ENCODE results near the gene AGBL3.
A peak's percentile ranks its signal among the peaks of the same experiment; 100 is the strongest.

AGBL3 gene

DNA sequence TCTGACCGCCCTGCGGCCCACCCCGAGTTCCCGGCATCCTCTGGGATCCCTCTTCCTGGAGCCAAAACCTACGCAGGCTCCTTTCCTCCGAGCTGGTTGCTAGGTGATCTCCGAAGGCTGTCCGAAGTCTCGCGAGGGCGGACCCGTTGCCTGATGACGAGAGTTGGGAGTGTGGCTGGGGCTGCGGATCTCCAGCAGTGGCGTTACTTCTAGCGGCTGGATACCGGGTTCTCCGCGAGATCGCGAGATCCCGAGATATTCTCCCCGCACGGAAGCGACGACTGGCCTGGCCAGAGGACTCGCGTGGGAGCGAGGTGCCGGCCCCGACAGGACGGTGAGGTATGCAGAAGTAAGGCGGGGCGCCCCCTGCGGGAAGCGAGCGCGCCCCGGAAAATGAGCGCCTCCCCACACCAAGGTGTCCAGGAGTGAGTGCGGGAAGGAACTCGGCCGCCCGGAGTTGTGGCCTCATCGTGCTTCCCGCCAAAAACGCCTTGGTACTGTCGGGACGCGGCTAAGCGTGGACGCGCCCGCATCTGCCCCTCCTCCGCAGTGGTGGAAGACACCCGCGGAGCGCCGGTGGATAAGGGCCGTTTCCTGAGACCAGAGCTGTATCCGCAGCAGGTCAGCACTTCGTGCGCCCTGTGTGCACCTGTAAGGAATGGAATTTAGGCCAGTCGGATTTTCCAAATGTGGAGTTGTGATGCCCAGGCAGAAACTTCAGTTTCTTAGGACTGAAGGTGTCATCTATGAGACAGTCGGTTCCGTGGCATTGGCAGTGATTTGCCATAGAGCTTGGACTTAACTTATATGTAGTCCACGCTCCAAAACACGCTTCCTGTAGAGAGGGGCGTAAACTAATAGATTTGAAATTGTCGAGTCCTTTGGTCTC, at the start of gene AGBL3:
TSS of gene AGBL3 (plus strand) at position 146 of the 889 bp plus-strand sequence. CDS start 1,426 bp downstream, outside the sequence.
- DNase-seq: peak; percentile 90 to 91

DNA sequence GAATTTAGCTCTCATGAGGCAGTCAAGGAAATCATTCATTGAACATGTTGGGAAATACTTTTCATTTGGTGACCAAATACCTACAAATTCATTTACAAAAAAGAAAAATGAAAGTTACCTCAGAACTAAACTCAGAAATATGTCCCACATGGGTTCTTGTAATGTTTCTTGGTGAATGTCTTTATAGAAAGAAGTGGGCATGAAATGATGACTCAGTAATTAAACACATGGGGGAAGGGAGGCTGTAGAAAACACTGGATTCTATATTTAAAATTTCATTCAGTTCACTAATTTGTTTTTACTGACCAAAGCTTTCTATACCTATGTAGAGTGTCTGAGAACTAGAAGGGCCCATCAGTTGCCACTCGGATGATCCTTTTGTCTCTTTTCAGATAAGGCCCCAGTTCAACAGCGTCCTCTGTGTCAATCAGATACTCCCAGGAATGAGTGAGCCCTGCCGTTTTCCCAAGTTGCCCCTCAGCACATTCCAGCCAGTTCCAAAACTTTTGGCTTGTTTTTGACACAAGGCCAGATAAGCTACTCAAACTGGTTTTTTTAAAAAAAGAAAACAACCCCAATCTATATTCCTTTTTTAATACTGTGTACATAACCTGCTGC, 49.3 kb upstream of the AGBL3 start:
- DNase-seq: no peak

DNA sequence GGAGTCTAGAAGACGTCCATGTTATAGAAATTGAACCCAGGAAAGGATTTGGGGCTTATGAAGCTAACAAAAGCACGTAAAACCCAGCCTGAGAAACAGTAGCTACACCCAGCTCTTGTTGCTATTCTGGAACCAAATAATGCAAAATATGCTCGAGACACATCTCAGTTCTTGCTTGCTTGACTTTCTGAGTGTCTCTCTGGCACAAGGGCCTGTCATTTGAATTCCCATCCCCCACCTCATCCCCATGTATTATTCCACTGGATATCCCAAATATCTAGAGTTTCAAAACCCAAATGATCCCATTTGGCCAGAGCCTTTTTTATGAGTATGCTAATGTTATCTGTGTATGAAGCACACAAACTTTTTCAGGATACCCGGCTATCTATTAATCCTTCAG, 48.2 kb upstream of the AGBL3 start:
- DNase-seq: no peak

GRCh38 chr7:134939136-134939535, 47.2 kb upstream of the AGBL3 start:
- no peak for DNase-seq

GRCh38 chr7:134940729-134941128, 45.6 kb upstream of the AGBL3 start:
- no peak for DNase-seq

GRCh38 chr7:134941185-134941900, 45.0 kb upstream of the AGBL3 start:
- no peak for DNase-seq

- no peak for DNase-seq
Measured at GRCh38 chr7:134941952-134942351, 44.4 kb upstream of the AGBL3 start.

DNA sequence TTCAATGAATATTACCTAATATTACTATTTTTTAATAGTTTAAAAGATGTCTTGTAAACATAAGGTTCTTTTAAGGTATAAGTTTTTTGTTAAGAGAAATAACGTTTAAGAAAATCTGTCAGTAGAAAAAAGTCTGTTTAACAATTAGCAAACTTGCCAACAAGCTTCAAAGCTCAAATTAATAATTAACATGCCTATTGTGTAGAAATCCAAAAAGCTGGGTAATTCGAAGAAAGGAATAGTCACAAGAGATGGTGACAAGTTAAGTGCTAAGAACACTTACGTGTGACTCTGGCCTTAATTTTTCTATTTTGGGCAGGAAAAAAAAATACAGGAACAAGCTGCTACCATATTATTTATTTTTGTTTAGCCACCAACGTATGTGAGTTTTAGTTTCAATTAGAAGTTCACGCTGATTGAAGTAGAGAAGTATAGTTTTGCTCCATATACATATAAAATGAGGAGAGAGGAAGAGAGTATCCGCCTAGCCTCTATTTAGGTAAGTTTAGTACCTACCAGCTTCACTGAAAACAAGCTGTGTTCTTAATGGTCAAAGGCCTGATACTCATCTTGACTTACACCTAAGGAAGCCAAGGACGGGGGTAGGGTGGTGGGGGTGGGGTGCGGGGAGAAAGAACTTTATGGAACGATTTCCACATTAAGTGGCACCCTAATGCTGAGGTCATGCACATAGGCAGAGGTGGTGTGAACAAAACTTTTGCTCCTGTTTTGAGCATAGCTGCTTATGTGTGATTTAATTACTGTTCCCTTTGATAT, 43.4 kb upstream of the AGBL3 start:
- DNase-seq: no peak

DNA sequence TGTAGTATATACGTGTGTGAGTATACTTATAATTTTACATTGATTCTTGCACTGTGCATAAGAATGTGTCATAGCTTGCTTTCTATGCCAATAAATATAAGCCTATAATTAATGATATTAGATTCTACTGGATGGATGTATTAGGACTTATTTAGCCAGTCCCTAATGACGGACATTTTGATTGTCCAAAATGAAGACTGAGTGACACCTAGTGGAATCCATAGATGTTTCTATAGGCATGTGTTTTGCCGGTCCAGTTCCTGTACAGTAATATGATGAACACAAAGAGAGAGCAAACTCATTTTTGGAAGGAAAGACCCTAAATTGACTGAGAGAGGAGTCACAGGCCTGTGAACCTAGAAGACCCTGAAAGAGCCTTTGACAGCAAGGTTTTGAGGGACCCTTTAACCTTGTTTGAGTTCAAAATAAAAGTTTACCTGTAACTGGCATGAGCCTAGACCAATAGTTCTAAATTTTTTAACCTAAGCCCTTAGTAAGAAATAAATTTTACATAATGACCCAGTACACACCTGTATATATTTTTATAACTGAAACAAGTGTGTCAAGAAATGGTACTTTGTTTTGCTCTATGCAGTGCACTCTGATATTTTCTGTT, 42.4 kb upstream of the AGBL3 start:
- peak in 1 of 2 donors; percentile 55 for DNase-seq

GRCh38 chr7:134945691-134946090, 40.6 kb upstream of the AGBL3 start:
- no peak for DNase-seq

DNA sequence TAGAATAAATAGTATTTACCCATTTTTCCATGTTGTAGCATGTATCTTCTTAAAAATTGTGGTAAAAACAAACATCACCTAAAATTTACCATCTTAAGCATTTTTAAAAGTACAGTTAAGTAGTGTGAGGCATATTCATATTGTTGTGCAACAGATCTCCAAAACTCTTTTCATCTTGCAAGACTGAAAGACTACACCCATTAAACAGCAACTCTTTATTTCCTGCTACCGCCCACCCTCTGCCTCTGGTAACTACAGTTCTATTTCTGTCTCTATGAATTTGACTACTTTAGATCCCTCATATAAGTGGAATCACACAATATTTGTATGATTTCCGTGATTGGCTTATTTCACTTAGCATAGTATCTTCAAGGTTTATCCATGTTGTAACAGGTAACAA, 40.0 kb upstream of the AGBL3 start:
- DNase-seq: no peak

DNA sequence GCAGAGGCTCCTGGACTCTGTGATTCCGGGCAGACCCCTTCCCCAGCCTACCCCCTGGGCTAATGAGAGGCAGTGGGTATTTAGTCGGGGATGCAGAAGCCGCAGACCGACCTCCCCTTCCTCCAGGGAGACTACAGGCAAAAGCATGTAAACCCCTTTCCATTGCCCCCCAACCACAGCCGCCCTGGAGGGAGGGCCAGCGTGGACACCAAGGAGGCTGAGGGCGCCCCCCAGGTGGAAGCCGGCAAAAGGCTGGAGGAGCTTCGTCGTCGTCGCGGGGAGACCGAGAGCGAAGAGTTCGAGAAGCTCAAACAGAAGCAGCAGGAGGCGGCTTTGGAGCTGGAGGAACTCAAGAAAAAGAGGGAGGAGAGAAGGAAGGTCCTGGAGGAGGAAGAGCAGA, 39.0 kb upstream of the AGBL3 start:
- no peak for DNase-seq

GRCh38 chr7:134947831-134948230, 38.5 kb upstream of the AGBL3 start:
- no peak for DNase-seq

- no peak for DNase-seq
Measured at GRCh38 chr7:134948246-134948645, 38.1 kb upstream of the AGBL3 start.

DNA sequence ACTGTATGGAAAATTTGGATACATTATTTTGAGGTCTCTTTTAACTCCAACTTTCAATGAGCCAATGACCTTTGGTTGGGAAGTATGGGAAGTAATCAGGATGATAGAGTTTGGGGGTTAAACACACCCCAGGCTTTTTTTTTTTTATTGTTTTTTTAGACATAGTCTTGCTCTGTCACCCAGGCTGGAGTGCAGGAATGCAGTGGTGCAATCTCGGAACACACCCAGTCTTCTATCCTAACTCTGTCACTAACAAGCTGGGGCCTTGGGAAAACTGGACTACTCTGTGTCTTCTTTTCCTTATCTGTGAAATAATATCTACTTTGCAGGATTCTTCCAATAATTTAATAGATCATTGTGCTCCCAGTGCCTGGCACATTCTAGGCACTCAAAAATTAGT, 37.6 kb upstream of the AGBL3 start:
- no peak for DNase-seq

GRCh38 chr7:134949171-134949570, 37.1 kb upstream of the AGBL3 start:
- DNase-seq: no peak

GRCh38 chr7:134954197-134955082, 31.9 kb upstream of the AGBL3 start:
- DNase-seq: peak in 1 of 2 donors; percentile 74

DNA sequence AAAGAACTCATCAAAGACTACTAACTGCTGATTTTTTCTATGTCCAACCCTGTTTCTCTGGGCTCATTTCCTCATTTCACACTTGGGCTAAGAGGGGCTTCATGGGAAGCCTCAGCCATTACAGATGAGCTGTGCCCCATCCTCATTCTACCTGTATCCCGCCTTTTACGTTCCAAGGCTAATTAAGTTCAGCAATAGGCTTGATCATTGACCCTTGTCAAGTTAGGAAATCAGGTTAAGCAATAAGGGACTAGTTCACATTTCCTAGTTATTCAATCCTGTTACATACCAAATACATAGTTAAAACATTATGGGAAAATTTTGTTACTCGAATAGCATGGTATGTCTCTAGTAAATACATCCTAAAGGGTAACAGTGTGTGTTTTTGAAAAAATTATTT, 29.3 kb upstream of the AGBL3 start:
- DNase-seq: no peak

DNA sequence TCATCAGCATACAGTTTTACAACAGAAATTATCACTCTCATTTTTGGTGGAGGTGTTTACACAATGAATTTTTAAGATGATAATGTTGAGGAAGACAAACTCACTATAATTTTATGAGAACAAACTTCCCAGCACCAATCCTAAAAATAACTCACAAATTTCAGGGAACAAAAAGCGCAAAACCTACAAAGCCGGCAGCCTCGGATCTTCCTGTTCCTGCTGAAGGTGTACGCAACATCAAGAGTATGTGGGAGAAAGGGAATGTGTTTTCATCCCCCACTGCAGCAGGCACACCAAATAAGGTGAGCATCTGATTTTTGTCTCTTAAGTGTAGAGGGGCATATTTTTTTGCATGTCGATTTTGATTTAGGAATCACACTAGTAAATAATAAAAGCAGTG, 26.5 kb upstream of the AGBL3 start:
- DNase-seq: no peak

DNA sequence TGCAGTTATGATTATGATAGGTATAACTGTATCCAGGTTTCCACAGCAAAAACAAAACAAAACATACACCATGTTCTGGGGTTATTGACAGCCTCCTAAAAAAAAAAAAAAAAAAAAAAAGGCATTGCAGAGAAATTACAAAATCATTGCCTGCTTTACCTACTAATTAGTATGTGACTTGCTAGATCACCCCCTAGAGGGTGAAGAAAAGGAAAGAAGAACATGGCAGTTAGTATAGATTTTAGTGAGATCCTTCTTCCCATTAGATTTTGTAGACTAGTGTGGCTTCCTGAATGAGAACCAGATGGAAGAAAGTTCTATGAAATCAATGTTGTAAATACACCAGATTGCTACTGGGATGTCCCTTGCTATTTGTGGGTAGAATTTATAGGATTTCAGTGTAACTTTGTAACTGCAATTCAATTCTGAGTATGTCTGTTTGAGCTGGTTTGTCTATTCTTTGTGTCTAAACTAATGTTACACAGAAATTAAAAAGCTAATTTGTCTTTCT, 24.0 kb upstream of the AGBL3 start:
- no peak for DNase-seq

DNA sequence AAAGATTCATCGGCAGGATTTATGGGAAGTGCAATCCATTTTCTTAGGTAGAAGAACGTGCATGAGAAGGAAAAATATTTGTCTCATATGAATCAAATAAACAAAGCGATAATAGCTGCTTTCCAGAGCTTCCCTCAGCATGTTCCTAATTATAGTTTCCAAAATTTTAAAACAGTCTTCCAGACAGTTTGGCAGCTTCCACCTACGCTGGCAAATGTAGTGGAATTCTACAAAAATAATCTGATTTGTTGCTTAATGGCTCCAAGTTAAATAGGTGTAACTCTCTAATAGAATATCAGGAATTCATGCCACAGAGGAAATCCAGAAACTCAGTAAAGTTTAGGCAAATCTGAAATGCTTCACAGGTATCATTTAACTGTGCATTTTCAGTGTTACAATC, 23.3 kb upstream of the AGBL3 start:
- DNase-seq: no peak
